Suprapubic skin (tissue), 4 donors: ENCODE measurements around the gene TMEM80.

Experiments
- CTCF ChIP-seq, 2 donors: fragments of 200-600 bp in 1 of 2; fragments of 450-650 bp in 1 of 2; sonication (generic) in 1 of 2; IDR thresholded peaks; one replicate each; pipeline ENCODE4 v1.5.1; 2016 to 2019; ENCODE audit warnings: antibody characterized with exemption in 2 of 2, mild to moderate bottlenecking in 1 of 2, moderate library complexity in 1 of 2
- EP300 ChIP-seq: sonication (generic); formaldehyde crosslinking; IDR thresholded peaks from one replicate; pipeline ENCODE4 v1.6.1; 2017; ENCODE audit warnings: antibody characterized with exemption
- POLR2A ChIP-seq, 2 donors: fragments of 450-650 bp; IDR thresholded peaks; one replicate each; pipeline ENCODE4 v1.6.1; 2017; ENCODE audit warnings: antibody characterized with exemption in 2 of 2, mild to moderate bottlenecking in 2 of 2, moderate library complexity in 2 of 2
- POLR2AphosphoS5 ChIP-seq, 3 donors: sonication (generic); formaldehyde crosslinking; IDR thresholded peaks; one replicate each; pipeline ENCODE4 v1.6.1; 2017; ENCODE audit warnings: antibody characterized with exemption in 3 of 3

DNA sequence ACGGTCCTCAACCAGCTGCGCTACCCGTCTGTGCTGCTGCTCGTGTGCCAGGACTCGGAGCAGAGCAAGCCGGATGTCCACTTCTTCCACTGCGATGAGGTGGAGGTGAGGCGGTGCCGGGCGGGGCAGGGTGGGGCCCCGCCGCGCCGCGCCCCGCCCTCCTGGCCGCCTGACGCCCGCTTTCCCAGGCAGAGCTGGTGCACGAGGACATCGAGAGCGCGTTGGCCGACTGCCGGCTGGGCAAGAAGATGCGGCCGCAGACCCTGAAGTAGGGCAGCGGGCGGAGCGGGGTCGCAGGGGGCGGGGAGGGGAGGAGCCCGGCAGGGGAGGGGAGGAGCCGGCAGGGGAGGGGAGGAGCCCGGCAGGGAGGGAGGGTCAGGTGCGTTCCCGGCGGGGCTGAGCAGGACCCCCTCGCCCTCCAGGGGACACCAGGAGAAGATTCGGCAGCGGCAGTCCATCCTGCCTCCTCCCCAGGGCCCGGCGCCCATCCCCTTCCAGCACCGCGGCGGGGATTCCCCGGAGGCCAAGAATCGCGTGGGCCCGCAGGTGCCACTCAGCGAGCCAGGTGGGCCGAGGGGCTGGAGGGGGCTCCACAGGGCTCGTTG is 25.1 kb downstream of the TMEM80 start:
- no peak for TF ChIP-seq EP300
- no peak for TF ChIP-seq CTCF (IDR thresholded peaks at IDR 0.05)
- no peak for TF ChIP-seq POLR2AphosphoS5 (IDR thresholded peaks at IDR 0.05)
- TF ChIP-seq POLR2A (IDR thresholded peaks at IDR 0.05): no peak
